GM19035 (cell line): Measurements from ENCODE around the gene EBF3.

Experiments used
- ATAC-seq: cut with Tn5 transposase; IDR thresholded peaks from one replicate; pipeline ENCODE4 v1.9.1; 2021; ENCODE audit not compliant: unreplicated experiment

EBF3 gene

DNA sequence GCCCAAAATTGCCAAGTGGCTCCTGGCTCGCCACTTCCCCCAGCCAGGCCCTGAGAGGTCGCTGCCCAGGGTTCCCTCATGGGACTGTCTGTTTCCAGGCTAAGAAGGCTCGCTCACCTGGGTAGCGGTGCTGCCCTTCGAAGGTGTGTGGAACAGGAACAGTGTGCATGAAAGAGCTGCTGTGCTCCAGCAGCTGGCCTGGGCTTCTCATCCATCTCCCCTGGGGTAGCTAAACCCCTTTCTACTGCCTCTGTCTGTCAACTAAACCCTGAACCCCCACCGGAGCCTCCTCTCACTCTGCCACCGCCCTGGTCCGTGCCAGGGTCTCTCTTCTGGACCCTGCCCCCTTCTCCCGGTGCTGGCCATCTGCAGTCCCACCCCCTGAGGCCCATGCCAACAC is 152.9 kb downstream of the EBF3 start:
- no peak for ATAC-seq

GRCh38 chr10:129809841-129810240 is 154.2 kb downstream of the EBF3 start:
- no peak for ATAC-seq

DNA sequence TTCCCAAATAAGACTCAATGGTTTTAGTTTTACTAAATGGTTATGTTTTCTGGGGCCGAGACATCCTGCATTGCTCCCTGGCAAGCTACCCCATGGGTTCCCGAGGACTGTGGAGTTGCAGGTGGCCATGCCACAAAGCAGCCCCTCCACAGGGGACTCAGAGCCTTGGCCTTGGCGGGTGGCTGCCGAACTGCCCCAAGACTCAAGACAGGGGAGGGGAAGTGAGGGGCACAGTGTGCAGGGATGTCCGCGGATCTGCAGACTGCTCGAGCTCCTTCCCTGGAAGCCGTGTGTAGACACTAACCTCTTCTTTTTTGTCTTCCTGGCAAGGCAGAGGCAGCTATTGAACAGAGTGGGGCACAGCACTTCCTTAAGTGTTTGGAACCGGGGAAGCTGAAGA is 154.6 kb downstream of the EBF3 start:
- ATAC-seq = no peak

GRCh38 chr10:129808092-129808983 is 155.7 kb downstream of the EBF3 start:
- ATAC-seq = no peak

GRCh38 chr10:129807211-129807610 is 156.9 kb downstream of the EBF3 start:
- ATAC-seq = no peak

GRCh38 chr10:129800796-129801340 is 163.2 kb downstream of the EBF3 start:
- no peak for ATAC-seq

GRCh38 chr10:129799942-129800341 is 164.1 kb downstream of the EBF3 start:
- ATAC-seq = no peak

GRCh38 chr10:129796710-129797420 is 167.2 kb downstream of the EBF3 start:
- ATAC-seq = no peak

DNA sequence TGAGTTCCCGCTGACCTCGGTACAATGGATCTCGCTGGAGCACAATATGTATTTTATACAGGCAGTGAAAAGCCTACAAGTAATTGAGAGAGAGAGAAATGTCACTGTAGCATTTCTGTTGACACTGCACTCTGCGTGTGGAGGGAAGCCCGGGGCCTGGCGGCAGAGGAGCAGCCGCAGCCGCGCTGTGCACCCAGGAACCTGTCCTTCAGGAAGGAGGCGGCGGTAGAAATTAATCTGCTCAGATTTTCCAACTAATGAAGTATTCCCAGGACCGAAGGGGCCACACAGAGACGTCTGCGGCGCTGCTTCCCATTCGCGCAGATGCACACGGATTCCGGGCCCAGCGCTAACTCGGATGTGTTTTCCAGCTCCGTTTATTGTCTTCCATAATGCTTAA is 170.1 kb downstream of the EBF3 start:
- no peak for ATAC-seq

GRCh38 chr10:129793479-129793878 is 170.6 kb downstream of the EBF3 start:
- no peak for ATAC-seq

GRCh38 chr10:129792864-129793263 is 171.2 kb downstream of the EBF3 start:
- no peak for ATAC-seq

DNA sequence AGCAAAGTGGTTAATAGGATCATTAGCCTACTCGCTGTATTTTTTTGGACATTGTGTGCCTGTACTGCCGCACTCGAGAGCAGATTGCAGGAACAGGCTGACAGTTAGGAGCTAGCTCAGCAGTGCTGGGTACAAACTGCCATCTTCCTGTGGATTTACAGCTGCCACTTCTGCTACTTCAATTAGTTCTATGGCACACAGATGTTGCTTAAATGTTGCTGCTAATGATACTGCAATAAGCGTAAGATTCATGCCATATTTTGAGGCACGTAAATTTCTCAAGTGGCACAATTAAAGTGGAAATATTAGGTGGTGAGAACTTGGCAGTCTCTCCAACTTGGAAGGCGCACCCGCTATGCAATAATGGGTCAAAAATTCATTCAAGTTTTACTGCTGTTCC is 171.9 kb downstream of the EBF3 start:
- no peak for ATAC-seq

- ATAC-seq = no peak
Observed at GRCh38 chr10:129790715-129791446, 173.2 kb downstream of the EBF3 start.

DNA sequence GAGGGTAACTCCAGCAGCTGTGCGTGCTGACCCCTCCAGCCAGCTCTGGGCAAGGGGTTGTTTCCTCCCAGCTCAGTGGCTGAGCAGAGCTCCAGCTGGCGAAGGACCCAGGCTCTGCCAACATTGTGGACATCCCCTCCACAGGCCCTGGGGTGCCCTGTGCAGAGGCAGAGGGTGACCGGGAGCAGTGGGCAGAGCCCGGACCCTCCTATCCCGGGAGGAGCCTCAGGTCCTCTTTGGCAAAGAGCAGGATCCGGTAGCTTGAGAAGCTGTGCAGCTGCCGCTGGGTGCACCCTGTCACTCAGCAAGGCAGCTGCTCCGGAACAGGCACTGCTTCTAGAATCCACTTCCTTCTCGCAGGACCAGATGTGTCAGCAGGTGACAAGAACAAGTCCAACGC is 175.9 kb downstream of the EBF3 start:
- ATAC-seq = no peak

DNA sequence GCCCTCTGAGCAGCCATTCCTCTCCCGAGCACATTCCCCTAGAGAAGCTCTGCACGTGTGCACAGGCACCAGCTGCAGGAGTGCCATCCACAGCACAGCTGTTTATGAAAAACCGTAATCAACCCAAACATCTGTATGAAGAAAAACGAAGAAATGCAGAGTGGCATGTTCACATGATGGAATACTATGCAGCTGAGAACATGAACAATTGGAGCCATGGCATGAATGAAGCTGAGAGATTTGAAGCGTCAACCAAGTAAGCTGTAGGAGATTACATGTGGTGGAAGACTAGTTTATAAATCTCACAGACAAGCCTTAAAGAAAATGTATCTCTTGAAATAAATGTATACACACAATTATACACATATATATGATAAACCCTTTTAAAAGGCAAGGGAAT is 176.5 kb downstream of the EBF3 start:
- ATAC-seq = no peak

DNA sequence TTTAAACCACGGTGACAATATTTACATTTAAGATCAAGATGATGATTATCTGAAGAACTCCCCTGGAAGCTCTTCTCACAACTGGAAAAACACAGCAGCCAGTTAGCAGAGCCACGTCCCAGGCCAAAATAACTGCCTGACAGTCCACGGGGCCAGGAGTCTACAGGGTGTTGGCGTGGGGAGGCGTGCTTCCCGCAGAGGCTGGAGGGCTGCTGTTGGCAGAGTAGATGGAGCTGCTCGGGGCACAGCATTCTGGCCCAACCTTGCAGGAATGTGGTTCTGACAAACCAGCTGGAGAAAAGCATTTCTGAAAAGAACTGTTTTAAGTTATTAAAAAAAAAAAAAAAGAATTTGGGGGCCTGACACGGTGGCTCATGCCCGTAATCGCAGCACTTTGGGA is 177.9 kb downstream of the EBF3 start:
- ATAC-seq = no peak

- no peak for ATAC-seq
Observed at GRCh38 chr10:129785536-129785981, 178.5 kb downstream of the EBF3 start.
